ENCODE results near the gene CKM.

- no peak for TF ChIP-seq POLR2A (IDR thresholded peaks at IDR 0.05)
- TF ChIP-seq CTCF (IDR thresholded peaks at IDR 0.05) = no peak
Measured at GRCh38 chr19:45344621-45345505, 22.2 kb upstream of the CKM start.
